DND-41 (cell line): ENCODE measurements around the gene OR5K3.

Experiments used
- ATAC-seq: fragments of 200-7000 bp; cut with Tn5 transposase; 3 replicates; pipeline ENCODE4 v1.9.1; 2021; ENCODE audit warnings: low read depth; ENCODE audit not compliant: insufficient read depth
- DNase-seq: peaks from one replicate; pipeline ENCODE4 v3.0.0-alpha.2; 2020
- H2AFZ ChIP-seq: 2 replicates; pipeline ENCODE4 v1.6.0; 2012; ENCODE audit warnings: low read depth, low read length
- H3K27ac ChIP-seq: 2 replicates; pipeline ENCODE4 v1.5.1; 2012; ENCODE audit warnings: low read length, inconsistent platforms
- H3K27me3 ChIP-seq: fragments of 200-600 bp; sonication (generic); 2 replicates; pipeline ENCODE4 v1.6.0; 2012; ENCODE audit warnings: low read length, mild to moderate bottlenecking, inconsistent platforms; ENCODE audit not compliant: insufficient read depth, poor library complexity
- H3K36me3 ChIP-seq: 2 replicates; pipeline ENCODE4 v1.5.1; 2012; ENCODE audit warnings: low read length, inconsistent platforms; ENCODE audit not compliant: insufficient read depth
- H3K4me1 ChIP-seq: 2 replicates; pipeline ENCODE4 v1.5.1; 2012; ENCODE audit warnings: mild to moderate bottlenecking, low read length; ENCODE audit not compliant: insufficient read depth
- H3K4me2 ChIP-seq: 2 replicates; pipeline ENCODE4 v1.6.0; 2012; ENCODE audit warnings: mild to moderate bottlenecking, moderate library complexity, low read length, inconsistent platforms; ENCODE audit not compliant: insufficient read depth
- H3K4me3 ChIP-seq, 2 experiments: fragments of 200-600 bp in 1 of 2; shearing (Covaris generic) in 1 of 2; 2 replicates each; pipeline ENCODE4 v1.5.1; 2012 to 2016; ENCODE audit warnings: inconsistent platforms in 2 of 2, low read length in 2 of 2, mild to moderate bottlenecking in 2 of 2, low read depth in 1 of 2, moderate library complexity in 1 of 2
- H3K79me2 ChIP-seq: 2 replicates; pipeline ENCODE4 v1.6.0; 2012; ENCODE audit warnings: low read length, inconsistent platforms; ENCODE audit not compliant: insufficient read depth
- H3K9ac ChIP-seq: 2 replicates; pipeline ENCODE4 v1.6.0; 2012; ENCODE audit warnings: low read depth, mild to moderate bottlenecking, inconsistent platforms, low read length, moderate library complexity
- H3K9me3 ChIP-seq: 2 replicates; pipeline ENCODE4 v1.5.1; 2012; ENCODE audit warnings: low read length, moderate library complexity, mild to moderate bottlenecking, inconsistent platforms; ENCODE audit not compliant: insufficient read depth, severe bottlenecking
- H4K20me1 ChIP-seq: 2 replicates; pipeline ENCODE4 v1.6.0; 2012; ENCODE audit warnings: low read length; ENCODE audit not compliant: insufficient read depth
- EZH2 ChIP-seq: IDR thresholded peaks from 3 replicates; pipeline ENCODE4 v1.6.1; 2012; ENCODE audit warnings: borderline replicate concordance, low read depth, mild to moderate bottlenecking, moderate library complexity, low read length, inconsistent platforms; ENCODE audit not compliant: severe bottlenecking
- TF ChIP-seq, protein P1 (sequence below): IDR thresholded peaks from 2 replicates; pipeline ENCODE4 v1.5.1; 2012; ENCODE audit warnings: borderline replicate concordance, low read length, moderate library complexity, mild to moderate bottlenecking; ENCODE audit not compliant: poor library complexity, severe bottlenecking; ENCODE audit errors: extremely low read depth

OR5K3 gene

DNA sequence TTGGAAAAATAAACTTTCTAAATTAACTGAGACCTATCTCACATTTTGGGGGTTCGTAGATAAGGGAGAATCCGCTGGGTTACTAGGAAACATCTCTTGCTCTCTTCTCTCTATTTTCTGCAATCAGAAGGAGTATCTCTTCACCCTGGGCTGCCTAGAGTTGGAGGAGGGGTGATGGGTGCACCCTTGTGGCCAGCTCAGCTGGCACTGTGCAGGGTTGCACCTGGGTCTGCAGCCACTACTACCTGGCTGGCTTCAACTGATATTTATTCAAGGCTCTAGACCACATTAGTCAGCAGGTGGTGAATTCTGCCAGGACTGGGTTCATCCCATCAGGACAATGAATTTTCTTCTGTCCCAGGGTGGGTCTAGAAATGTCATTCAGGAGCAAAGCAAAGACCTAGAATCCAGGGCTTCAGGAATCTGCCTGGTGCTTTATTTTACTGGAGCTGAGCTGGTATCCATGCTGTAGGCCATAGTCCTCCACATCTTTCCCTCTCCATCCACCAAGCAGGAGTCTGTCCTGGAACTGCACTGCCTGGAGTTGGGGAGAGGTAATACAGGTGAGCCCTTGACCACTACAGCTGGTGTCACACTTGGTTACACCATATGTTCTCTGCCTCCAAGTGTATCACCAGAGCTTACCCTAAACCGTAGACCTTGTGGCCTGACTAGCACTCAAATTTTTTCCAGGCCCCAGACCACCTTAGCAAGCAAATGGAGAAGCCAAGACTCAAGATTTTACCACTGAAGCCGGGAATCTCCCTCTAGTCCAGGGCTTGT, 22.8 kb upstream of the OR5K3 start:
- Histone ChIP-seq H3K9ac (no peak overlapping the region), H3K27ac (no peak overlapping the region), H3K27me3 (no peaks in the 10 kb centered on the region), H3K4me2 (no peak overlapping the region), H3K4me3 (no peak overlapping the region), H2AFZ (no peak overlapping the region), H3K36me3 (no peaks in the 10 kb centered on the region), H4K20me1 (no peaks in the 10 kb centered on the region), H3K9me3 (no peaks in the 10 kb centered on the region), H3K4me1 (no peaks in the 10 kb centered on the region), H3K79me2 (no peaks in the 10 kb centered on the region)
- DNase-seq: no peak
- TF ChIP-seq, protein P1, sequence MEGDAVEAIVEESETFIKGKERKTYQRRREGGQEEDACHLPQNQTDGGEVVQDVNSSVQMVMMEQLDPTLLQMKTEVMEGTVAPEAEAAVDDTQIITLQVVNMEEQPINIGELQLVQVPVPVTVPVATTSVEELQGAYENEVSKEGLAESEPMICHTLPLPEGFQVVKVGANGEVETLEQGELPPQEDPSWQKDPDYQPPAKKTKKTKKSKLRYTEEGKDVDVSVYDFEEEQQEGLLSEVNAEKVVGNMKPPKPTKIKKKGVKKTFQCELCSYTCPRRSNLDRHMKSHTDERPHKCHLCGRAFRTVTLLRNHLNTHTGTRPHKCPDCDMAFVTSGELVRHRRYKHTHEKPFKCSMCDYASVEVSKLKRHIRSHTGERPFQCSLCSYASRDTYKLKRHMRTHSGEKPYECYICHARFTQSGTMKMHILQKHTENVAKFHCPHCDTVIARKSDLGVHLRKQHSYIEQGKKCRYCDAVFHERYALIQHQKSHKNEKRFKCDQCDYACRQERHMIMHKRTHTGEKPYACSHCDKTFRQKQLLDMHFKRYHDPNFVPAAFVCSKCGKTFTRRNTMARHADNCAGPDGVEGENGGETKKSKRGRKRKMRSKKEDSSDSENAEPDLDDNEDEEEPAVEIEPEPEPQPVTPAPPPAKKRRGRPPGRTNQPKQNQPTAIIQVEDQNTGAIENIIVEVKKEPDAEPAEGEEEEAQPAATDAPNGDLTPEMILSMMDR: no peak
- no peak for TF ChIP-seq EZH2
- no peak for ATAC-seq

DNA sequence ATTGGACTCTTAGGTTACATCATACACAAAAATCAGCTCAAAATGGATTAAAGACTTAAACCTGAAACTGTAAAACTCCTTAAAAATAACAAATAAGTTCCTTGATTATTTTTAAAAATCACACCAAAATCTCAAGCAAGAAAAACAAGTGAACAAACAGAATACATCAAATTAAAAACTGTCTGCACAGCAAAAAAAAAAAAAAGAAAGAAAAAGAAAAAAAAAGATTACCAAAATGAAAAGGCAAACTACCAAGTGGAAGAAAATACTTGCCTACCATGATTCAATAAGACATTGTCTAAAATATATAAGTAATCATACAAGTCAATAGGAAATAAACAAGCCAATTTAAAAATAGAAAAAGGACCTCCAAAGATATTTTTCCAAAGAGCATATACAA, 19.3 kb upstream of the OR5K3 start:
- Histone ChIP-seq H3K79me2 (no peaks in the 10 kb centered on the region), H3K36me3 (no peaks in the 10 kb centered on the region), H4K20me1 (no peaks in the 10 kb centered on the region), H3K9me3 (no peaks in the 10 kb centered on the region), H2AFZ (no peak overlapping the region), H3K27me3 (no peaks in the 10 kb centered on the region), H3K4me3 (no peak overlapping the region), H3K4me1 (no peaks in the 10 kb centered on the region), H3K27ac (no peak overlapping the region), H3K9ac (no peak overlapping the region), H3K4me2 (no peak overlapping the region)
- no peak for ATAC-seq
- TF ChIP-seq EZH2: no peak
- TF ChIP-seq, protein P1: no peak
- no peak for DNase-seq

DNA sequence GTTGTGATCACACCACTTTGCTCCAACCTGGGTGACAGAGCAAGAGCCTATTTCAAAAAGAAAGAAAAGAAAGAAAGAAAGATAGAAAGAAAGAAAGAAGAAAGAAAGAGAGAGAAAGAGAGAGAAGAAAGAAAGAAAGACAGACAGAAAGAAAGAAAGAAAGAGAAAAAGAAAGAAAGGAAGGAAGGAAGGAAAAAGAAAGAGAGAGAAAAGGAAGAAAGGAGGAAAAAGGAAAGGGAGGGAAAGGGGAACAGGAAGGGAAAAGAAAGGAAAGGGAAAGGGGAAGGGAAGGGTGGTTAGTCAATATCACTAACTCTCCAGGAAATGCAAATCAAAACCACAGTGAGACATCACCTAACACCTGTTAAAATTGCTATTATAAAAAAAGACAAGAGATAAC, 18.6 kb upstream of the OR5K3 start:
- DNase-seq (no peak), ATAC-seq (no peak)
- H3K9me3 ChIP-seq: no peaks in the 10 kb centered on the region
- H3K9ac ChIP-seq: no peak overlapping the region
- no peaks in the 10 kb centered on the region for H3K27me3 ChIP-seq
- H3K4me2 ChIP-seq: no peak overlapping the region
- H3K4me3 ChIP-seq: no peak overlapping the region
- no peaks in the 10 kb centered on the region for H3K4me1 ChIP-seq
- no peaks in the 10 kb centered on the region for H3K79me2 ChIP-seq
- H3K36me3 ChIP-seq: no peaks in the 10 kb centered on the region
- no peak overlapping the region for H2AFZ ChIP-seq
- no peaks in the 10 kb centered on the region for H4K20me1 ChIP-seq
- TF ChIP-seq, protein P1: no peak
- TF ChIP-seq EZH2: no peak
- no peak overlapping the region for H3K27ac ChIP-seq
